ENCODE results near the gene KBTBD8.

Gene KBTBD8

GRCh38 chr3:66998113-66998903 lies at the start of gene KBTBD8:
Gene KBTBD8 (plus strand): TSS chr3:66998307. CDS start chr3:66998356, 49 bp downstream.
- peak; percentile 94 for DNase-seq

- no peak for DNase-seq
These were observed 49.3 kb upstream of the KBTBD8 start for GRCh38 chr3:66948838-66949237.

DNA sequence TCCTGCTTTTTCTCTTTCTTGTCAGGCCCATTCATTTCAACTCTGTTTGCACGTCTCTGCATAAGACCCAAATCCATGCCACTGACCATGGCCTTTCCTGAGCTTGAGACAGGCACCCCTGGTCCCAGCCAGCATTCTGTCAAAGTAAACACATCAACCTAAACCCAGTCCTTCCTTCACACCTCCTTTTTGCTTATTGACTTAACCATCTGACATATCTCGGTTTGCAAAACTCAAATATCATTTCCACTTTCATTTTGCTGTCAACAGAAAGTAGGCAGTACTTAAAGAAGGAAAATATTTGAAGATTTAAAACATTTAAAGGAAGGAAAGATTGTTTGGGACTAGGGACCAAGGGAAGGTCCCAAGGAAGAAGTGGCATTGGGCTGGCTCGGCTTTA lies 48.2 kb upstream of the KBTBD8 start:
- no peak for DNase-seq

DNA sequence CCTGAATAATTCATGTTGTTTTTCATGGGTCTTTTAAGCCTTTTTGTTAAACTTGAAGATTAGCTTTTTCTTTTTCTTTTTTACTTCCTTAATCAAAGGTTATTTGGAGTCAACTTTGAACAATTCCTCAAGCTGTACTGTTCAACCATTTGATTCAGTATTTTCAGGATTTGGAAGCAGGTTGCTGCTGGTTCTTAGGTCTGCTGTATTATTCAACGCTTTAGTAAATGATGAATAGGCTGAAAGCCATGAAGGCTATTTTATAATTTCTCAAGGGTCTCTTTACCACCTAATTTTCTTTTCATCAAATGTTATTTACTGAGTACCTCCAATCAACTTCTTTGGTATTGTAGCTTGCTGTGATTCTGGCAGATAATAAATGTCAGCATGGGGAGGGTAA lies 45.8 kb upstream of the KBTBD8 start:
- DNase-seq: no peak

DNA sequence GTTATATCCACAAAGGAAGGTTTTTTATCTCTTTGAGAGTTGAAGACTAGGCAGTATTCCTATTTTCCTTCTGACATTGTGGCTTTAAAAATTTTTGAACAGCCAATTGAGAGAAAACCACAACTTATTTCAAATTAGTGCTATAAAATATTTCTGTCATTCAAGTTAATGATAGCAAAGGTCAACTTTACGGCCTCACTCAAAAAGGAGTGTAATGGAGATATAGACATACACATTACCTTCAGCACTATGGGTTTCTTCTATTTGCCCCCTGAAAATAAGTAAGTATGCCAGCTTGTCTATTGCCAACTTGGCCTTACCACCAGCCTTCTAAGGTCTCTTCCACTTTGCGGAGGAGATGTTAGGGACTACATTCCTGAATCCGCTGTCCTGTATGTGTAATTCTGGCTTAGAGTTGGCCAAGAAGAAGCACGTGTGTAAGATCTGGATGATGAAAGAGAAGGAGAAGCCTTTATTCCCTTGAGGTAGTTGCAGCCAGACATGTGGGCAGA lies 44.1 kb upstream of the KBTBD8 start:
- DNase-seq: no peak

DNA sequence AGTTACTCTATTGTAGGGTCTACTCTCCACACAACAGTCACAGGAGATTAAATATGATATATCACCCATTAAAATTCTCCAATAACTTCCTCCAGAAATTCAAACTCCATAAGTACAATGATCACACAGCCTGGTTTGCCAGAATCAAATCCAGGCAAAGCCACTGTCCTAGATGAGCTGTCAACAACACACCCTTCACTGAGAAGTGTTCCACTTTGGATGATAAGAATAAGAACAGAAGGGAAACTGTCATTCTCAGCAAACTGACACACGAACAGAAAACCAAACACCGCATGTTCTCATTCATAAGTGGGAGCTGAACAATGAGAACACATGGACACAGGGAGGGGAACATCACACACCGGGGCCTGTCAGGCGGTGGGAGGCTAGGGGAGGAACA lies 41.4 kb upstream of the KBTBD8 start:
- DNase-seq: no peak

DNA sequence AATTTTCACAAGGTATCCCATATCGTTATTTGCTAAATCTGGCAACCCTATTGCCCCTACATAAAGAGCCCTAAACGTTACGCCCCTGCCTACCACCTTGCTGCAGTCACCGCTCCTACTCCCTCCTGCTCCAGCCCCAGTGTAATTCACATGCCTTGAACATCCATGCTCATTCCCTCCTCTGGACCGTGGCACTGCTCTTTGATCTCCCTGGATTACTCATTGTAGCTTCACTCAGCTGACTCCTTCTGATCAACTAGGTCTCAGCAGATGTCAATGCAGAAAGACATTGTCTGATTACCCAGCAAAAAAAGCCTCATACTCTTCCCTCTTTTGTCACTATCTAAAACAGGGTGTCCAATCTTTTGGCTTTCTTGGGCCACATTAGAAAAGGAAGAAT lies 40.7 kb upstream of the KBTBD8 start:
- DNase-seq: no peak

GRCh38 chr3:66958067-66958466 lies 40.0 kb upstream of the KBTBD8 start:
- DNase-seq: no peak

DNA sequence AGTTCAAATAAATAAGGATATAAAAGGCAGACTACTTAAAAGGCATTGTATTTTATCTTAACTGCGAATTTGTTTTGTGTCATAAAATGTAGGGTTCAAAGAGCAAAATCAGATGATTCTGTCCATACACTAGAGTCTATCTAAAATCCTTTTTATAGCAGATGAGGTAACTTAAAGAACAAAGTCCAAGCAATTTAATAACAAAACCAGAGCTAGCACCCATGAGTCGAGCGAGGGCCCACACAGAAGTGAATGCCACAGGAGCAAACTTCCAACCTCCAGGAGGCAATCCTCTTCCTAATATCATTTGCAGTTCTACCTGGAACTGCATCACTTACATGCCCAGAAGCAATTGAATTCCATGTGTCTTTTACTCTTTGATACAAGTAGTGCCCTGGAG lies 35.4 kb upstream of the KBTBD8 start:
- DNase-seq: no peak

DNA sequence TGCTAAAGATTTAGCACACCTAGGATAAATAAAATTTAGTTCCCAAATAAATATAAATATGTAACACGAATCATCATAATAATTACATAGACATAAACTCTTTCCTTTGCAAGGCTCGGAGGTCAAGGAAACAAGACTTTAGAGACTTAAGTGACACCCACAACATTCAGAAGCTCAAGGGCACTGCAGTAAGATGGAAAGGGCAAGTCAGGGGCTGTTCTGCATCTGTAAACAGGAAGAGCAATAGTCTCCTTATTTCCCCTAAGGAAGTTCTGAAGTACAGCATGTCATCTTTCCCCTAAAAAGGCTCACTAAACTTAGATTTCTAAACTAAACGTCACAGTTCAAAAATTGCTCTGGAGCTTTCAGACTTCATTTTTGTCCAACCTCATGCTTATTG lies 26.9 kb upstream of the KBTBD8 start:
- no peak for DNase-seq

DNA sequence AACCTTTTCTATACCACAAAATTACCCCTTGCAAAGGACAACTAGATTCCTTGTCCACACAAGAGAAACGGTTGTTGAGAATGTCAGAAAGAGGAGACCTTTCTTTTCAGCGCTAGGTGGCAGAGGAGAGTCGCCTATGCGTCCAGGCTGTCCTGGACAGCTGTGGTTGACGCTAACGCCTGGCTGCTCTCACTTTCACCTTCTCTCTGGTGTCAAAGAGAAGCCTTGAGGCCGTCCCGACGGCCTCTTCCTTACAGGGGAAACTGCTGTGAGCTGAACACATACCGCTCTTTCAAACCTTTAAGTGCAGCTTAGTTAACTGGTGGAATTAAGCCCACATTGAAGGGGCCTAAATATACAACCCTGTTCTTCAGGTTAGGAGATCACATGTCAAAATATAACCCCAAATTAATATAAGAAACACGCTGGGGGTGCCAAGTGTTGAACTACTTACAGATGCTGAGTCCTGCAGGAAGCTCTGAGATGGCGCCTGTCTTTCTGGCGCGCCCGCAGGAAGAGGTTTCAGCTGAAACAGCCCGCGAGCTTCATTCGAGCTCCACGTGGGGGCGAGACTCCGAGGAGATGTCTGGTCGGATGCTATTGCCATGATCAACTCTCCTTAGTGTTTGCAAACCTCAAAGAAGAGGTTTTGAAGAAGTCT lies 26.1 kb upstream of the KBTBD8 start:
- DNase-seq: peak; percentile 28

DNA sequence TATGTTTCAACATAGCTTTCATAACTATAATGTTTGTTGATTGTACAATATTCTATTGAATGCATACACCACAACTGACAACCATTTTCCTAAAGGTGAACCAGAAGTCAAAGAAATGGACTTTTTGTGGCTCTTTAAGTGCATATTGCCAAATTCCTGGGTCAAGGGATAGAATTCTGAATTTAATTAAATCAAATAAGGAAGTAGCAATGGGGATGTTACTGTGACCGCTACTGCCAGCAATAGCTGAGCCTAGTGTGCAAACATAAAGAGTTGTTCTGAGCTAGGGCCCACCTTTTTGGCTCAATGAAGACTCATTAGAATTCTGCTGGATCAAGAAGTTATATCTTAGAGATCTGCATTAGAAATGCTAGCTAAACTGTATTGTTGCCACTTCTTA lies 17.3 kb upstream of the KBTBD8 start:
- DNase-seq: no peak

- no peak for DNase-seq
These were observed 15.0 kb upstream of the KBTBD8 start for GRCh38 chr3:66983101-66983500.

DNA sequence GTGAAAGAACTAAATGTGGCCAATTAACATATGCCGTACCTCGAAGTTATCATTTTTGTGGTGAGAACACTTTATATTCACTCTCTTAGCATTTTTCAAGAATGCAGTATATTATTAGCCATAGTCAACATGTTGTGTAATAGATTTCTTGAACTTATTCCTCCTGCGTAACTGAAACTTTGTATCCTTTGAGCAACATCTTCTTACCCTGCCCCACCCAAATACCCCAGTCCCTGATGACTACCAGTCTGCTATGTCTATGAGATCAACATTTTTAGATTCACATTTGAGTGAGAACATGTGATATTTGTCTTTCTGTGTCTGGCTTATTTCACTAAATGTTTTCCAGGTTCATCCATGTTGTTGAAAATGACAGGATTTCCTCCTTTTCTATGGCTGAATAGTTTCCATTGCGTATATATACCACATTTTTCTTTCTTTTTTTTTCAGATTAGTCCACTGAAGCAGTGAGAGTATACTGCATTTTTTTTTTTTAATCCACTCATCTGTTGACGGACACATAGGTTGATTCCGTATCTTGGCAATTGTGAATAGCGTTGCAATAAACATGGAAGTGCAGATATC lies 12.7 kb upstream of the KBTBD8 start:
- no peak for DNase-seq

DNA sequence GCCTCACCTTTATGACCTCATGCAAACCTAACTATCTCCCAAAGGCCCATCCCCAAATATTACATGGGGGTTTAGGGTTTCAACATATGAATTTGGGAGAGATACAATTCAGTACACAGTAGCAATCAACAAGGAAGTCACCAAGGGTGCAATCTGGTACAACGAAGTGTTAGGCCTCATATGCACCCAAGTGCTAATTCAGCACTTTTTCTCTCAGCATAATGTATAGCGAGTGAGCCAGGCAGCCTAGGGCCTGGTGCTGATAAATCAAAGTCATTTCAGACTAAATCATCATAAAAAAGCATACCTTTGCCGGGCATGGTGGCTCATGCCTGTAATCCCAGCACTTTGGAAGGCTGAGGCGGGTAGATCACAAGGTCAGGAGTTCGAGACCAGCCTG lies 11.7 kb upstream of the KBTBD8 start:
- no peak for DNase-seq

DNA sequence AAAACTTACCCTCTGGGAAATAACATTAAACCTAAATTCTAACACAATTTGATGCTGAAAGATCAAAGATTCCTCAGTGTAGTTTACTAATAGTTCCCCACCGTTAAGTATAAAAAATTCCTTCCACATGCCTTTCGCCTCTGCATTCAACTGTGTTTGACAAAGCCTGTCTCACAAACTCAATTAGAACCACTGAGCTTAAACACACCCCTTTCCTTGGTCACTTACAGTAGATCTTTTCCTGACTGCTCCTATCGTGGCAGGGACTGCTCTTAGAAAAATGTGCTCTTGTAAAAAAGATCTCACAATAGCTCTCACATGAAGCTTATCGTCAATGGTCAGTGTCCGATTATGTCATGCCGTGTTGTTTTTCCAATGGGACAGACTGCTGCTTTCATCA lies 8.9 kb upstream of the KBTBD8 start:
- no peak for DNase-seq

- no peak for DNase-seq
These were observed 8.0 kb upstream of the KBTBD8 start for GRCh38 chr3:66989860-66990696.

GRCh38 chr3:66991459-66991858 lies 6.6 kb upstream of the KBTBD8 start:
- DNase-seq: no peak

DNA sequence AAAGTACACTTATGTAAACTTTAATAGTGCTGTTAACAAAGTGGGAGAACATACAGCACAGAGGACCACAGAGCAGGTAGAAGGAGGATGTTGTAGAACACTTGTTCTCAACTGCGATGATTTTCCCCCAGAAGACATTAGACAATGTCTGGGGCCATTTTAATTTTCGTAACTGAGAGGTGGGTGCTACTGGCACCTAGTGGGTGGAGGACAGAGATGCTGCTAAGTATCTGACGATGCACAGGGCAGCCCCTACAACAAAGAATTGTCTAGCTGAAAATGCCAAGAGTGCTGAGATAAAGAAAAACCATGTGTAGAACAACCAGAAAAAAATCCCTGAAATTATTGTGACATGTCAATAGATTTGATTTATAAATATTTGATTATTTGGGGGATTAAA lies 5.0 kb upstream of the KBTBD8 start:
- DNase-seq: no peak

- no peak for DNase-seq
These were observed 3.5 kb upstream of the KBTBD8 start for GRCh38 chr3:66994588-66994987.

GRCh38 chr3:66996696-66997095 lies 1.4 kb upstream of the KBTBD8 start:
- no peak for DNase-seq

DNA sequence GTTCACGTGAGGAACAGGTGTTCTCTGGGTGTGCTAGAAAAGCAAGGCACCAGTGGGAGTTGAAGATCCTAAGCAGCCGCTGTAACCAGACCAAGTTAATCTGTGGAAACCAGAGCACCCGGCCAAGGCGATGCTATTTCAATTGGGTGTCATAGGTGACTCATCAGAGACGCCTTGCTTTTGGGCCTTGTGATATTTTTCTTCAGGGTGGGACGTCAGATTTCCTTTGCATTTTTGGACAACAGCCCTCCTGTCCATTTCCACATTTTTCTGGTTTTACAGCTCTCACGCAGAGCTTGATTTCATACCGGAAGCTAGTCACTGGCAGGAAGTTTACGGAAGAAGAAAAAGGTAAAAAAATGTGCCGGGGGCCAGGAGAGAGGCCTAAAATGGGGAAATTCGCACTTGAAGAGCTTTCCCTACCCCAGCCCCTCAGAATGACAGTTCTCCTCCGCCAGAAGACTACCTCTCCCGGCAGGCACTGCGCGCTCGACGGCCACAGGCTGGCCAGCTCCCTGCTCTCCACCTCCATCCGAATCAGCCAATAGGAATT lies 471 bp upstream of the KBTBD8 start:
- no peak for DNase-seq

DNA sequence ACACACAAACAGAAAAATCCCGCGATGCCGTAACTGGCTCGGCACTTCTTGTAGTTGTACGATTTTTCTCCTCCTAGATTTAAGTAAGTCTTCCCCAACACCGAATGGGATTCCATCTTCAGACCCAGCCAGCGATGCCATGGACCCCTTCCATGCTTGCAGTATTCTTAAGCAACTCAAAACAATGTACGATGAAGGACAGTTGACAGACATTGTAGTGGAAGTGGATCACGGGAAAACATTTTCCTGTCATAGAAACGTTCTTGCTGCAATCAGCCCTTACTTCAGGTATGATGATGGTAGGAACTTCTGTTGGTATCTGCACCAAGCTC lies 763 bp downstream of the KBTBD8 start:
- DNase-seq: no peak
